ENCODE results near the gene KCTD3.

KCTD3 gene

DNA sequence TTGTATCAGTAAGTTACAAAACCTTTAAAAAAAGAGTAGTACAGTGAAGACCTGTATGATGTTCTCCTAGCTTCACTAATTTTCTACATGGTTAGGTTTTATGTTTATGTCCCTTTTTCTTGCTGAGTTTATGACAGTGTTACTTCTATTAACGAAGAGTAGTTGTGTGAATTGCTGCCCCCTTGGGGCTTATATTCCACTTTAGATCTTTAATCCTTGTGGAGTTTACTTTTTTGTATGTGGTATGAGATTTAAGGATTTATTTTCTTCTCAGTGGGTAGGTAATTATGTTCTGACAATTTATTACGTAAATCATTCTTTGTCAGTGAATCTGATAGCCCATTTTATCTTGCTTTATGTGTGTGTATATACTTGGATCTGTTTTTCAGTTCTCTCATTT lies 14.8 kb downstream of the KCTD3 start (continued):
- TF ChIP-seq, protein P1, sequence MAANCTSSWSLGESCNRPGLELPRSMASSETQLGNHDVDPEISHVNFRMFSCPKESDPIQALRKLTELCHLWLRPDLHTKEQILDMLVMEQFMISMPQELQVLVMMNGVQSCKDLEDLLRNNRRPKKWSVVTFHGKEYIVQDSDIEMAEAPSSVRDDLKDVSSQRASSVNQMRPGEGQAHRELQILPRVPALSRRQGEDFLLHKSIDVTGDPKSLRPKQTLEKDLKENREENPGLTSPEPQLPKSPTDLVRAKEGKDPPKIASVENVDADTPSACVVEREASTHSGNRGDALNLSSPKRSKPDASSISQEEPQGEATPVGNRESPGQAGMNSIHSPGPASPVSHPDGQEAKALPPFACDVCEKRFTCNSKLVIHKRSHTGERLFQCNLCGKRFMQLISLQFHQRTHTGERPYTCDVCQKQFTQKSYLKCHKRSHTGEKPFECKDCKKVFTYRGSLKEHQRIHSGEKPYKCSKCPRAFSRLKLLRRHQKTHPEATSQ (tag by site-specific recombination; IDR thresholded peaks at IDR 0.05) = no peak
- TF ChIP-seq ZIC2 (tag by site-specific recombination; IDR thresholded peaks at IDR 0.05) (peak; percentile 96), SCRT2 (tag by site-specific recombination; IDR thresholded peaks at IDR 0.05) (peak; percentile 70), ZNF292 (tag by site-specific recombination; IDR thresholded peaks at IDR 0.05; ENCODE audit: borderline replicate concordance, low read depth) (no peak), ZNF169 (tag by site-specific recombination; IDR thresholded peaks at IDR 0.05) (no peak), ZNF544 (tag by site-specific recombination; IDR thresholded peaks at IDR 0.05) (no peak), ZNF561 (tag by site-specific recombination; IDR thresholded peaks at IDR 0.05; ENCODE audit: borderline replicate concordance) (peak; percentile 86), ZNF24 (tag by site-specific recombination; IDR thresholded peaks at IDR 0.05) (no peak; the same call in 1 of the 2 replicates), ZNF747 (tag by site-specific recombination; IDR thresholded peaks at IDR 0.05) (no peak), ZNF658 (tag by site-specific recombination; IDR thresholded peaks at IDR 0.05) (no peak), ZNF629 (tag by site-specific recombination; IDR thresholded peaks at IDR 0.05) (peak; percentile 69), ZNF214 (tag by site-specific recombination; IDR thresholded peaks at IDR 0.05; ENCODE audit: borderline replicate concordance) (no peak), TCF7L2 (IDR thresholded peaks at IDR 0.05; ENCODE audit: borderline replicate concordance, low read depth, low read length) (peak; percentile 99), ZNF501 (tag by site-specific recombination; IDR thresholded peaks at IDR 0.05) (peak; percentile 85; the same call in 1 of the 2 replicates), ZNF221 (tag by site-specific recombination; IDR thresholded peaks at IDR 0.05; ENCODE audit: borderline replicate concordance) (no peak; the same call in 1 of the 2 replicates), ZBTB1 (tag by site-specific recombination; IDR thresholded peaks at IDR 0.05) (peak; percentile 54; the same call in 1 of the 2 replicates), SP2 (tag by site-specific recombination; IDR thresholded peaks at IDR 0.05) (no peak), ZNF202 (tag by site-specific recombination; IDR thresholded peaks at IDR 0.05; ENCODE audit: borderline replicate concordance) (no peak), ZNF248 (tag by site-specific recombination; IDR thresholded peaks at IDR 0.05) (no peak), ZNF510 (tag by site-specific recombination; IDR thresholded peaks at IDR 0.05; ENCODE audit: insufficient replicate concordance) (peak; percentile 49), ZNF777 (tag by site-specific recombination; IDR thresholded peaks at IDR 0.05; ENCODE audit: borderline replicate concordance) (no peak), MZF1 (tag by site-specific recombination; IDR thresholded peaks at IDR 0.05; ENCODE audit: borderline replicate concordance) (peak; percentile 45; the same call in 1 of the 2 replicates), BCL11B (tag by site-specific recombination; IDR thresholded peaks at IDR 0.05; ENCODE audit: low read depth) (peak; percentile 98), IKZF3 (tag by site-specific recombination; IDR thresholded peaks at IDR 0.05) (peak; percentile 98)
- TF ChIP-seq, protein P2, sequence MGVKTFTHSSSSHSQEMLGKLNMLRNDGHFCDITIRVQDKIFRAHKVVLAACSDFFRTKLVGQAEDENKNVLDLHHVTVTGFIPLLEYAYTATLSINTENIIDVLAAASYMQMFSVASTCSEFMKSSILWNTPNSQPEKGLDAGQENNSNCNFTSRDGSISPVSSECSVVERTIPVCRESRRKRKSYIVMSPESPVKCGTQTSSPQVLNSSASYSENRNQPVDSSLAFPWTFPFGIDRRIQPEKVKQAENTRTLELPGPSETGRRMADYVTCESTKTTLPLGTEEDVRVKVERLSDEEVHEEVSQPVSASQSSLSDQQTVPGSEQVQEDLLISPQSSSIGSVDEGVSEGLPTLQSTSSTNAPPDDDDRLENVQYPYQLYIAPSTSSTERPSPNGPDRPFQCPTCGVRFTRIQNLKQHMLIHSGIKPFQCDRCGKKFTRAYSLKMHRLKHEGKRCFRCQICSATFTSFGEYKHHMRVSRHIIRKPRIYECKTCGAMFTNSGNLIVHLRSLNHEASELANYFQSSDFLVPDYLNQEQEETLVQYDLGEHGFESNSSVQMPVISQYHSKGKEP (tag by site-specific recombination; IDR thresholded peaks at IDR 0.05) = peak; percentile 44; the same call in 1 of the 2 replicates
- TF ChIP-seq, protein P3, sequence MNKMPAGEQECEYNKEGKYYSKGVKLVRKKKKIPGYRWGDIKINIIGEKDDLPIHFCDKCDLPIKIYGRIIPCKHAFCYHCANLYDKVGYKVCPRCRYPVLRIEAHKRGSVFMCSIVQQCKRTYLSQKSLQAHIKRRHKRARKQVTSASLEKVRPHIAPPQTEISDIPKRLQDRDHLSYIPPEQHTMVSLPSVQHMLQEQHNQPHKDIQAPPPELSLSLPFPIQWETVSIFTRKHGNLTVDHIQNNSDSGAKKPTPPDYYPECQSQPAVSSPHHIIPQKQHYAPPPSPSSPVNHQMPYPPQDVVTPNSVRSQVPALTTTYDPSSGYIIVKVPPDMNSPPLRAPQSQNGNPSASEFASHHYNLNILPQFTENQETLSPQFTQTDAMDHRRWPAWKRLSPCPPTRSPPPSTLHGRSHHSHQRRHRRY (tag by site-specific recombination; IDR thresholded peaks at IDR 0.05) = no peak
- TF ChIP-seq, protein P4, sequence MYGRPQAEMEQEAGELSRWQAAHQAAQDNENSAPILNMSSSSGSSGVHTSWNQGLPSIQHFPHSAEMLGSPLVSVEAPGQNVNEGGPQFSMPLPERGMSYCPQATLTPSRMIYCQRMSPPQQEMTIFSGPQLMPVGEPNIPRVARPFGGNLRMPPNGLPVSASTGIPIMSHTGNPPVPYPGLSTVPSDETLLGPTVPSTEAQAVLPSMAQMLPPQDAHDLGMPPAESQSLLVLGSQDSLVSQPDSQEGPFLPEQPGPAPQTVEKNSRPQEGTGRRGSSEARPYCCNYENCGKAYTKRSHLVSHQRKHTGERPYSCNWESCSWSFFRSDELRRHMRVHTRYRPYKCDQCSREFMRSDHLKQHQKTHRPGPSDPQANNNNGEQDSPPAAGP (tag by site-specific recombination; IDR thresholded peaks at IDR 0.05) = no peak
- TF ChIP-seq, protein P5, sequence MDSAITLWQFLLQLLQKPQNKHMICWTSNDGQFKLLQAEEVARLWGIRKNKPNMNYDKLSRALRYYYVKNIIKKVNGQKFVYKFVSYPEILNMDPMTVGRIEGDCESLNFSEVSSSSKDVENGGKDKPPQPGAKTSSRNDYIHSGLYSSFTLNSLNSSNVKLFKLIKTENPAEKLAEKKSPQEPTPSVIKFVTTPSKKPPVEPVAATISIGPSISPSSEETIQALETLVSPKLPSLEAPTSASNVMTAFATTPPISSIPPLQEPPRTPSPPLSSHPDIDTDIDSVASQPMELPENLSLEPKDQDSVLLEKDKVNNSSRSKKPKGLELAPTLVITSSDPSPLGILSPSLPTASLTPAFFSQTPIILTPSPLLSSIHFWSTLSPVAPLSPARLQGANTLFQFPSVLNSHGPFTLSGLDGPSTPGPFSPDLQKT (IDR thresholded peaks at IDR 0.05; ENCODE audit: borderline replicate concordance, low read depth, low read length) = no peak
- TF ChIP-seq, protein P6, sequence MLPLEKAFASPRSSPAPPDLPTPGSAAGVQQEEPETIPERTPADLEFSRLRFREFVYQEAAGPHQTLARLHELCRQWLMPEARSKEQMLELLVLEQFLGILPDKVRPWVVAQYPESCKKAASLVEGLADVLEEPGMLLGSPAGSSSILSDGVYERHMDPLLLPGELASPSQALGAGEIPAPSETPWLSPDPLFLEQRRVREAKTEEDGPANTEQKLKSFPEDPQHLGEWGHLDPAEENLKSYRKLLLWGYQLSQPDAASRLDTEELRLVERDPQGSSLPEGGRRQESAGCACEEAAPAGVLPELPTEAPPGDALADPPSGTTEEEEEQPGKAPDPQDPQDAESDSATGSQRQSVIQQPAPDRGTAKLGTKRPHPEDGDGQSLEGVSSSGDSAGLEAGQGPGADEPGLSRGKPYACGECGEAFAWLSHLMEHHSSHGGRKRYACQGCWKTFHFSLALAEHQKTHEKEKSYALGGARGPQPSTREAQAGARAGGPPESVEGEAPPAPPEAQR (tag by site-specific recombination; IDR thresholded peaks at IDR 0.05) = no peak
- TF ChIP-seq, protein P7, sequence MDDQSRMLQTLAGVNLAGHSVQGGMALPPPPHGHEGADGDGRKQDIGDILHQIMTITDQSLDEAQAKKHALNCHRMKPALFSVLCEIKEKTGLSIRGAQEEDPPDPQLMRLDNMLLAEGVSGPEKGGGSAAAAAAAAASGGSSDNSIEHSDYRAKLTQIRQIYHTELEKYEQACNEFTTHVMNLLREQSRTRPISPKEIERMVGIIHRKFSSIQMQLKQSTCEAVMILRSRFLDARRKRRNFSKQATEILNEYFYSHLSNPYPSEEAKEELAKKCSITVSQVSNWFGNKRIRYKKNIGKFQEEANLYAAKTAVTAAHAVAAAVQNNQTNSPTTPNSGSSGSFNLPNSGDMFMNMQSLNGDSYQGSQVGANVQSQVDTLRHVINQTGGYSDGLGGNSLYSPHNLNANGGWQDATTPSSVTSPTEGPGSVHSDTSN (CRISPR knock-in tag; IDR thresholded peaks at IDR 0.05) = no peak
- TF ChIP-seq, protein P8, sequence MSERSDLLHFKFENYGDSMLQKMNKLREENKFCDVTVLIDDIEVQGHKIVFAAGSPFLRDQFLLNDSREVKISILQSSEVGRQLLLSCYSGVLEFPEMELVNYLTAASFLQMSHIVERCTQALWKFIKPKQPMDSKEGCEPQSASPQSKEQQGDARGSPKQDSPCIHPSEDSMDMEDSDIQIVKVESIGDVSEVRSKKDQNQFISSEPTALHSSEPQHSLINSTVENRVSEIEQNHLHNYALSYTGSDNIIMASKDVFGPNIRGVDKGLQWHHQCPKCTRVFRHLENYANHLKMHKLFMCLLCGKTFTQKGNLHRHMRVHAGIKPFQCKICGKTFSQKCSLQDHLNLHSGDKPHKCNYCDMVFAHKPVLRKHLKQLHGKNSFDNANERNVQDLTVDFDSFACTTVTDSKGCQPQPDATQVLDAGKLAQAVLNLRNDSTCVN (tag by site-specific recombination; optimal IDR thresholded peaks at IDR 0.05) = no peak
